Stimulated activated CD8-positive, alpha-beta memory T cell treated with anti-CD3 and anti-CD28 coated beads, Interleukin-15, amount 100 ng/mL, for 1 hour (primary cell): ENCODE data around the gene ALKBH4.
"Not testable (repeated sequence)": the region's sequence is repeated elsewhere in the genome, so short reads cannot be mapped to it uniquely, and the experiment has no call there.

Source experiments
- DNase-seq: peaks from one replicate; pipeline ENCODE4 v3.0.0-alpha.2; 2020; ENCODE audit warnings: low read depth

ALKBH4 gene

GRCh38 chr7:102478314-102479208 is 13.9 kb upstream of the ALKBH4 start, which contains the start of gene POLR2J:
Gene POLR2J (minus strand): TSS chr7:102478922. CDS start chr7:102478860, 62 bp downstream.
- peak; percentile 75 for DNase-seq

- not testable (repeated sequence) for DNase-seq
Measured at GRCh38 chr7:102474736-102475435, 10.2 kb upstream of the ALKBH4 start.

DNA sequence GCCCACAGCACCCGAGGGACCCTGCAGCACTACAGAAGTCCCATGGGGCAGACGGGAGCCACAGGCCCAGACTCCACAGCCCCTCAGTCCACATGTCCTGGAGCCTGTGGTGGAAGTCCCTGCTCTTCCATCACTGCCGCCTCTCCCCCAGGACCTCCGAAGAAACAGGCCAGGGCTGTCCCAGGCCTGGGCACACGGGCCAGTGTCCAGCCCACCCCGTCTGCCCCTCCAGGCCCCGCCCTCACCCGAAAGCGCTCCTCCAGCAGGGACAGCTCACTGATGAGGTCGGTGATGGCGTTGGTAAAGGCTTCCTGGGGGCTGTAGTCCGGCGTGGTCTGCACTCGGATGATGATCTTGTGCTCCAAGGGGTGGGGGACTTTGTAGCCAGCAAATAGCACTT is 9.5 kb upstream of the ALKBH4 start:
- not testable (repeated sequence) for DNase-seq

- DNase-seq, result no peak
Measured at GRCh38 chr7:102473271-102473991, 8.8 kb upstream of the ALKBH4 start.

- DNase-seq, result no peak
Measured at GRCh38 chr7:102472126-102473041, 7.7 kb upstream of the ALKBH4 start.

GRCh38 chr7:102471791-102472125 is 7.1 kb upstream of the ALKBH4 start:
- no peak for DNase-seq

- no peak for DNase-seq
Measured at GRCh38 chr7:102469972-102470825, 5.5 kb upstream of the ALKBH4 start.

GRCh38 chr7:102469351-102469971 is 4.8 kb upstream of the ALKBH4 start:
- DNase-seq, result no peak

GRCh38 chr7:102468478-102469350 is 4.1 kb upstream of the ALKBH4 start:
- no peak for DNase-seq

GRCh38 chr7:102467581-102468477 is 3.2 kb upstream of the ALKBH4 start:
- DNase-seq, result no peak

DNA sequence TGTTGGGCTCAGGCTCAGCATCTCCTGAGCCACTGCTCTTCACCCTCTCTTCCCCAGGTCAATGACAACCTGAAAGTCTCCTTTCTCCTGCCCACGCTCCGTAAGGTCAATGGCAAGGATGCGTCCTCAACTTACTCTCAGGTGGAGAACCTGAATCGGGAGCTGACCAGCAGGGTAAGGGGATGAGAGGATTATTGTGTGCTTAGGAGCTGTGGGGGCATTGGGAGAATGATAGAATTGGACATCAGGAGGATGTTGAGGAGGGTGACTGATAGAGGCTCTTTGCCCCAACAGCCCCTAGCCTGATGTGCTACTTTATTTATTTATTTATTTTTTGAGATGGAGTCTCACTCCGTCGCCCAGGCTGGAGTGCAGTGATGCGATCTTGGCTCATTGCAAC is 1.4 kb upstream of the ALKBH4 start:
- DNase-seq, result no peak

GRCh38 chr7:102463841-102464576 is 654 bp downstream of the ALKBH4 start:
- DNase-seq, result no peak

DNA sequence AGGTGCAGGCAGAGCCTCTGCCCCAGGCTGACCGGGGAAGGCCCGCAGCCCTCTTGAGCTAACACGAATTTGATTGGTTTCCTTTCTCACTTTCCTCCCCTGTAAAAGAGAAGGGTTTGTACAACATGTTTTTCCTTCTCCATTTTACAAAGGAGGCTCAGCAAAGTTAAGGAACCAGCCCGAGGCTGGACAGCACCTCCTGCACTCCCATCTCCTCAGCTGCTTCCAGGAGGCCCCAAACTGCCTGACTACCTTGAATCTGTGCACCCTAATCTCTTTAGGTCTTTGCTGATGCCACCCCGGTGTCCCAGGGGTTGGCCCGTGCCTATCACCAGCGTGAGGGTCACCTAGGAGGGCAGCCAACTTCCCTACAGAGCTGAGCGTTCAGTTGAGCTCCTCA is 4.2 kb downstream of the ALKBH4 start:
- DNase-seq, result no peak

DNA sequence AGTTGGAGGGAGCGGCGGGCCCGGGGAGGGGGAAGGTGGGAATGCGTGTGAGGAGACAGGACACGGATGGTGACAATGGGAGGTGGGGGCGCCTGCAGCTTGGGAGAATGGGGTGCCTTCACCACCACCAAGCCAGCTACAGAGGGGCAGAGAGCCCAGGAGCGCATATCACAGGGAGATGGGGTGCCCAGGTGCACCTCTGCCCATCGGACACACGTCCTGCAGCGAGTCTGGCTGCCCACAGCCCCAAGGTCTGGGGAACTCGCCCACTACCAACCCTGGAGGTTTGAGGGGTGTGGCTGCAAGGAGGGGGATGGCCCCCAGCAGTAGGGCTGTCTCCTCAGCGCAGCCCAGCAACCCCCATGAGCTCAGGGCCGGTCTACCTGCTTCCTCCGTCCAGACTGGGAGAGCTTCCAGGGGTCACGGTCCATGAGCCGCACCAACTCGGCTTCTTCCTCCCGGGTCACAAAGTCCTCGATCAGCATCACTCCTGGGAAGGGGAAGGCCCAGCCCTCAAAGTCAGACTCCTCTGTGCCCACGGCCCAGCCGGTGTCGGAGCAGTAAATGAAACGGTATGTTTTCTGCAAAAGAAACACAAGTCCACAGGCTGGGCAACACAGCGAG is 5.3 kb downstream of the ALKBH4 start:
- no peak for DNase-seq

DNA sequence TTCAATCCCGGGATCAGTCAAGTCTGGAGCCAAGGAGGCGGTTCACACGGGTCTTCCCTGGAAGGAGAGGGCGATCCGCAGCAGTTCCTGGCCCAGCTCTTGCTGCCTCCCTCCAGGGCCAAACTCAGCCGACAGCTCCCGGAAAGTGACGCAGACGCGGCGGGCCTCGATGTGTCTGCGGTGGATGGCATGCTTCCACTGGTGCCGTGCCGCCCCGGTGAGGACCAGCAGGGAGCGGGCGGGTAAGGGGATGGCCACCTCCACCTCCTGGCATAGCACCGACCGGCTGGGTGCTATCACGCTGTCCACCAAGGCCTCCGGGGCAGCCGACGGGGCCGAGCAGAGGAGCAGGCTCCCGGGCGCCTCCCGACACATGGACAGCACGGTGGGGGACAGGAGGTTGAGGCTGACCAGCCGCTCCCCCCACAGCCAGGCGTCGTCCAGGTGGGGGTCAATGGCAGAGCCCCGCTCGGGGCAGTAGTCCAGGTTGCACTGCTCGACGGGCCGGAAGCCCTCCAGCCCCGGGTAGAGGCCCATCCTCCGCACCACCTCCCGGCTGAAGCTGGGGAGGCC is 7.2 kb downstream of the ALKBH4 start:
- no peak for DNase-seq

- no peak for DNase-seq
Measured at GRCh38 chr7:102456327-102456726, 8.3 kb downstream of the ALKBH4 start.

- DNase-seq, result no peak
Measured at GRCh38 chr7:102455596-102455995, 9.1 kb downstream of the ALKBH4 start.
